H1 (cell line): ENCODE results near the gene RHOV. TPM values are rescaled to one million over a fixed set of nuclear protein-coding genes. Genes with fewer than 3 reads are reported as not detected.
A peak's percentile ranks its signal among the peaks of the same experiment; 100 is the strongest.

Source experiments
- CHD1 ChIP-seq: IDR thresholded peaks from 2 replicates; pipeline ENCODE4 v1.6.1; 2012; ENCODE audit warnings: low read depth, low read length, improper control_type of control experiment
- CTBP2 ChIP-seq: IDR thresholded peaks from 2 replicates; pipeline ENCODE4 v1.7.0; 2011; ENCODE audit warnings: borderline replicate concordance, mild to moderate bottlenecking, moderate library complexity, mixed read lengths, low read length; ENCODE audit not compliant: insufficient read depth, insufficient read length
- EGR1 ChIP-seq: IDR thresholded peaks from 2 replicates; pipeline ENCODE4 v1.6.1; 2011; ENCODE audit warnings: low read depth, low read length, borderline replicate concordance
- HDAC2 ChIP-seq, 2 experiments: fragments of 300-600 bp in 1 of 2; sonication (generic) in 1 of 2; IDR thresholded peaks; 2 replicates each; pipeline ENCODE4 v1.6.1; 2011 to 2012; ENCODE audit warnings: low read depth in 2 of 2, low read length in 2 of 2, mild to moderate bottlenecking in 2 of 2, moderate library complexity in 2 of 2, borderline replicate concordance in 1 of 2, inconsistent platforms in 1 of 2
- KDM1A ChIP-seq: fragments of 200-600, 300-600 bp; sonication (generic); IDR thresholded peaks from 2 replicates; pipeline ENCODE4 v1.7.1; 2016; ENCODE audit warnings: mild to moderate bottlenecking, low read length, borderline replicate concordance
- POU5F1 ChIP-seq: IDR thresholded peaks from 2 replicates; pipeline ENCODE4 v1.6.1; 2011; ENCODE audit warnings: low read depth, mild to moderate bottlenecking, low read length, moderate library complexity
- RAD21 ChIP-seq, 2 experiments: IDR thresholded peaks in 1 of 2; conservative IDR thresholded peaks in 1 of 2; 2 replicates each; pipeline ENCODE4 v1.6.1; 2011; ENCODE audit warnings: low read depth in 2 of 2, low read length in 2 of 2, improper control_type of control experiment in 1 of 2, inconsistent platforms in 1 of 2, mild to moderate bottlenecking in 1 of 2, moderate library complexity in 1 of 2
- RNF2 ChIP-seq: fragments of 200-900, 300-1000 bp; sonication (generic); IDR thresholded peaks from 2 replicates; pipeline ENCODE4 v1.7.1; 2016; ENCODE audit warnings: borderline replicate concordance, low read depth, mild to moderate bottlenecking, antibody characterized with exemption, low read length; ENCODE audit not compliant: poor library complexity, severe bottlenecking; ENCODE audit errors: missing control alignments
- SAP30 ChIP-seq: fragments of 300-600 bp; sonication (generic); IDR thresholded peaks from 2 replicates; pipeline ENCODE4 v1.7.1; 2012; ENCODE audit warnings: low read length, moderate library complexity, mild to moderate bottlenecking, inconsistent platforms; ENCODE audit not compliant: insufficient read depth, insufficient replicate concordance
- SP2 ChIP-seq: IDR thresholded peaks from 2 replicates; pipeline ENCODE4 v1.6.1; 2012; ENCODE audit warnings: mild to moderate bottlenecking, low read length, inconsistent platforms
- SRF ChIP-seq: IDR thresholded peaks from 2 replicates; pipeline ENCODE4 v1.6.1; 2011; ENCODE audit warnings: mild to moderate bottlenecking, low read depth, low read length, moderate library complexity
- TAF7 ChIP-seq: optimal IDR thresholded peaks from 2 replicates; pipeline ENCODE3; 2011; ENCODE audit warnings: low read depth, mild to moderate bottlenecking, inconsistent platforms, low read length, moderate library complexity, borderline replicate concordance
- YY1 ChIP-seq: IDR thresholded peaks from 2 replicates; pipeline ENCODE4 v1.6.1; 2011; ENCODE audit warnings: low read depth, mild to moderate bottlenecking, low read length
- polyA plus RNA-seq, 7 experiments: library from polyadenylated mRNA; depleted of rRNA in 3 of 7; stranded (reverse) in 5 of 7; unstranded in 2 of 7; fragments of >200 nt in 5 of 7; fragments of 200-250 nt in 2 of 7; gene quantifications; 1 replicate in 5 of 7; 2 replicates in 1 of 7; 4 replicates in 1 of 7; pipeline versions ENCODE4 v1.2.1 to v1.2.3, GENCODE V29; 2011 to 2013; ENCODE audit warnings: missing spikeins in 2 of 7, mixed read lengths in 2 of 7
- total RNA-seq: library from RNA; stranded (reverse); fragmentation: NEBNext Ultra II Directional; extraction: Animal tissue kit (Norgen Biotek cat#: 25700); gene quantifications from 2 replicates; pipeline ENCODE4 v1.2.1, GENCODE V29; 2021
- TF ChIP-seq, protein P1 (sequence below): IDR thresholded peaks from 2 replicates; pipeline ENCODE4 v1.6.1; 2012; ENCODE audit warnings: inconsistent platforms
- TF ChIP-seq, protein P2 (sequence below): IDR thresholded peaks from 2 replicates; pipeline ENCODE4 v1.6.1; 2012; ENCODE audit warnings: low read length, inconsistent platforms

Gene RHOV
- total and polyA plus RNA-seq, 2 of the 8 experiments (the other 6 are each of a cell fraction or from before 2014, with no cell fraction given): 1.5 to 2.7 TPM

DNA sequence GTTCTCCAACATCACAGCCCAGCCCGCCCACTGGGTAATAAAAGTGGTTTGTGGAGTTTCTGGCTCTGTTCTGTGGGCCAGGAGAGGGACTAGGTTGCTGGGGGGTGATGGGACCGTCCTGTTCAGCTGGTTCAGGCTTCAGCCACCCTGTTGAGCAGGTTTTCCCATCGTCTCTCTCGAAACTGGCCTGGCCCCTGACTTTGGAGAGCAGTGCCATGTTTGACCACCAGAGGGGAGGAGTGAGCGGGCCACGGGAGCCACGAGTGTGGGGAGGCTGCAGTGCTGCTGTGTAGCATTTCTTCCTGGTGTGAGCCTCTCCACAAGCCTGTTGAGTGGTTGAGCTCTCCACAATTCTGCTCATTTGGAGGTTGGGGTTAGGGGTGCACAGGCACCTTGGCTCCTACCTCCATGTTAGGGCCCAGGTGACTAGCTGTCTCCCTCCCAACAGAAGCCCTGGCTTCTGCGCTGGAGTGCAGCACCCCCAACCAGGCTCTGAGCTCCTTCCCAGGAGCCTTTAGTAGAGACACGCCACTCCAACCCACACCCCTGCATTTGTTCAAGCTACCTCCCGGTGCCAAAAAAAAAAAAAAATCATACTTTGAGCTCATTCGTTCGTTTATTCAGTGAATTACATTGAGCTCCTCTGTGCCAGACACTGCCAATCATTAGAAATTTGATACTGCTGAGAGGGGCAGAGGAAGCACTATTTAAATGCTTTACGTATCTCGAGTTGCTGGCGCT lies 16.3 kb downstream of the RHOV start (continued):
- TF ChIP-seq TAF7 (no peak), CTBP2 (no peak), RAD21 (IDR thresholded peaks at IDR 0.05 in 1 of 2, conservative IDR thresholded peaks at IDR 0.05 in 1 of 2; ENCODE audit: low read depth in 2 of 2, low read length in 2 of 2) (peak; percentile 73 to 82), SRF (no peak), CHD1 (no peak), KDM1A (no peak), EGR1 (peak; percentile 94), SAP30 (no peak), SP2 (no peak), POU5F1 (0 out of 2 replicates have a peak, but pooled peaks have one; percentile 13), HDAC2 (IDR thresholded peaks at IDR 0.05; ENCODE audit: borderline replicate concordance in 1 of 2, low read depth in 2 of 2, low read length in 2 of 2) (0 out of 4 replicates have a peak, but pooled peaks of 1 of the 2 experiments have one; percentile 82), YY1 (no peak), RNF2 (no peak)
- TF ChIP-seq, protein P1, sequence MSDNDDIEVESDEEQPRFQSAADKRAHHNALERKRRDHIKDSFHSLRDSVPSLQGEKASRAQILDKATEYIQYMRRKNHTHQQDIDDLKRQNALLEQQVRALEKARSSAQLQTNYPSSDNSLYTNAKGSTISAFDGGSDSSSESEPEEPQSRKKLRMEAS: peak; percentile 37; the same call in 1 of the 2 replicates
- TF ChIP-seq, protein P2, sequence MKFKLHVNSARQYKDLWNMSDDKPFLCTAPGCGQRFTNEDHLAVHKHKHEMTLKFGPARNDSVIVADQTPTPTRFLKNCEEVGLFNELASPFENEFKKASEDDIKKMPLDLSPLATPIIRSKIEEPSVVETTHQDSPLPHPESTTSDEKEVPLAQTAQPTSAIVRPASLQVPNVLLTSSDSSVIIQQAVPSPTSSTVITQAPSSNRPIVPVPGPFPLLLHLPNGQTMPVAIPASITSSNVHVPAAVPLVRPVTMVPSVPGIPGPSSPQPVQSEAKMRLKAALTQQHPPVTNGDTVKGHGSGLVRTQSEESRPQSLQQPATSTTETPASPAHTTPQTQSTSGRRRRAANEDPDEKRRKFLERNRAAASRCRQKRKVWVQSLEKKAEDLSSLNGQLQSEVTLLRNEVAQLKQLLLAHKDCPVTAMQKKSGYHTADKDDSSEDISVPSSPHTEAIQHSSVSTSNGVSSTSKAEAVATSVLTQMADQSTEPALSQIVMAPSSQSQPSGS: 0 out of 2 replicates have a peak, but pooled peaks have one; percentile 55
